ENCODE results near the gene UNC5B. TPM values are rescaled to one million over a fixed set of nuclear protein-coding genes. Genes with fewer than 3 reads are reported as not detected.
A peak's percentile ranks its signal among the peaks of the same experiment; 100 is the strongest.

The UNC5B gene
- total RNA-seq, 2 donors from 2014 or later: 0.08 TPM; not detected in 1

DNA sequence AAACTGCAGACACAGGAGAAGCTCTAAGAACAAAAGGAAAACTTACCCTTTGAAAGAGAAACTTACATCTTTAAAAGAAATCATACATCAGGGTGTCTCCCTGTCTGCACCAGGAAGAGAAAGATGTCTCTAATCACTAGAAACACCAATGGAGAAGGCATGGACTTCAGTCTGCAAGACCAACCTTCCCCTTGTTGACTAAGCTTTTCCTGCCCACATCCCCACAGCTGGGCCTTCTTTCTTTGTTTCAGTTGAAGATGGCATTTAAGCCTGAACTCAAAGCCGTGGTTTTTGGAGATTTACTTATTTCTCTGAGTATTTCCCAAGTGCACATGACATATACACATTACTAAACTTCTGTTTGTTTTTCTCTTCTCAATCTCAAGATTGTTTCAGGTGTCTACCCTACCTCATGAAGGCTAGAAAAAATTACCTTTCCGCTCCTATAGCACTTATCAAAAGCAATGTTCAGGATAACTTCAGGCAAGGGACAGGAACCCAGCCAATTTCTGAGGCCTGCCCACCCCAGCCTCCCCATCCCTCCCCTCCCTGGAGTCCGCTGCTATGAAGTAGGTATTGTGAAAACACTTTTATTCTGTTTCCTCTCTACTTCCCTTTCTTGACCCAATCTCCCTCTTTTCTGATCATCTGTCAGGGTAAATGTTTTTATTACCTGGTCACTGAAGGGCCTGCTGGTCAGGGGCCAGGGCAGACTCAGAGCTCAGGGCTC lies 103.9 kb downstream of the UNC5B start:
- Mint-ChIP-seq H3K27me3 (peaks cover 14 to 17% of the 10 kb centered on the region in 2 donors), H3K4me3 (no peak overlapping the region), H3K4me1 (ENCODE audit: low read depth in 2 of 2) (peaks cover 5 to 7% of the 10 kb centered on the region in 2 donors), H3K36me3 (no peaks in the 10 kb centered on the region), H3K9me3 (no peaks in the 10 kb centered on the region), H3K27ac (no peak overlapping the region)
- DNase-seq (ENCODE audit: low spot score) (no peak), ATAC-seq (no peak)

DNA sequence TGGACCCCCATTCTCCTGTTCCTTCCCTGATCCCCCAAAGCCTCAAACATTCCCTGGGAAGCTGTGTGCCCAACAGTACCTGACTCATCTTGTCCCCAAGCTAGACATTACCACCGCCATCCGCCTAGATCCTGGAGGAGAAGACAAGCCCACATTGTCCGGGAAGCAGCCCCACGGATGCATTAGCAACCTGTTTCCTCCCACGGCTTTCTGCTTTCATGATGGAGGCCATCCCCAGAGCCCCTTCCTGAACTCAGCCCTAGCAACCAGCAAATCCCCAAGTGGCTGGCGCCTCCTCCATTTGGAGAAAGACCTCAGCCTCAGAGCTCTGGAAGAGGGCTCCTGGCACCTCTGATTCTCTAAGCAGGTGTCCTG lies 104.4 kb downstream of the UNC5B start:
- peaks cover 11 to 14% of the 10 kb centered on the region in 2 donors for H3K27me3 Mint-ChIP-seq
- no peaks in the 10 kb centered on the region for H3K36me3 Mint-ChIP-seq
- ATAC-seq (no peak), DNase-seq (ENCODE audit: low spot score) (no peak)
- peaks cover 5 to 7% of the 10 kb centered on the region in 2 donors for H3K4me1 Mint-ChIP-seq (ENCODE audit: low read depth in 2 of 2)
- H3K4me3 Mint-ChIP-seq: no peak overlapping the region
- no peak overlapping the region for H3K27ac Mint-ChIP-seq
- no peaks in the 10 kb centered on the region for H3K9me3 Mint-ChIP-seq

DNA sequence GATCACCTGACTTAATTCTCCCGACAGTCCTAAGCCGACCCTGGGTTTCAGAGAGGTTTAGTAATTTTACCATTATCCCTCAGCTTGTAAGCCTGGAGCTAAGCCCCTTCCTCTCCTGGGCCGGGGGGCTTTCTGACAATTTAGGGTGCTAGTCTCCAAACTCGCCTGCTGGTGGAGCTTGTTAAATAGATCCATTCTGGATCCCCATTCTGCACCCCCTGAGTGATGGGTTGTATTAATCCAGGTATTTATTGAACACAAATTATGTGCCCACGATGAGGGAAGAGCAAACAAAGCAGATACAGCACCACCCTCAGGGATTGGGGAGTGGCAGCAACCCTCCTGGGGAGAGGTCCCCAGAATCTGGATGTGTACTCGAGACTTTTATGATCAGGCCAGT lies 105.4 kb downstream of the UNC5B start:
- no peaks in the 10 kb centered on the region for H3K36me3 Mint-ChIP-seq
- ATAC-seq: no peak
- H3K9me3 Mint-ChIP-seq: no peaks in the 10 kb centered on the region
- H3K27me3 Mint-ChIP-seq: peaks cover 9 to 10% of the 10 kb centered on the region in 2 donors
- no peak overlapping the region for H3K27ac Mint-ChIP-seq
- H3K4me1 Mint-ChIP-seq (ENCODE audit: low read depth in 2 of 2): peaks cover 5 to 7% of the 10 kb centered on the region in 2 donors
- H3K4me3 Mint-ChIP-seq: peak overlapping the region; percentile 22
- DNase-seq (ENCODE audit: low spot score): no peak

DNA sequence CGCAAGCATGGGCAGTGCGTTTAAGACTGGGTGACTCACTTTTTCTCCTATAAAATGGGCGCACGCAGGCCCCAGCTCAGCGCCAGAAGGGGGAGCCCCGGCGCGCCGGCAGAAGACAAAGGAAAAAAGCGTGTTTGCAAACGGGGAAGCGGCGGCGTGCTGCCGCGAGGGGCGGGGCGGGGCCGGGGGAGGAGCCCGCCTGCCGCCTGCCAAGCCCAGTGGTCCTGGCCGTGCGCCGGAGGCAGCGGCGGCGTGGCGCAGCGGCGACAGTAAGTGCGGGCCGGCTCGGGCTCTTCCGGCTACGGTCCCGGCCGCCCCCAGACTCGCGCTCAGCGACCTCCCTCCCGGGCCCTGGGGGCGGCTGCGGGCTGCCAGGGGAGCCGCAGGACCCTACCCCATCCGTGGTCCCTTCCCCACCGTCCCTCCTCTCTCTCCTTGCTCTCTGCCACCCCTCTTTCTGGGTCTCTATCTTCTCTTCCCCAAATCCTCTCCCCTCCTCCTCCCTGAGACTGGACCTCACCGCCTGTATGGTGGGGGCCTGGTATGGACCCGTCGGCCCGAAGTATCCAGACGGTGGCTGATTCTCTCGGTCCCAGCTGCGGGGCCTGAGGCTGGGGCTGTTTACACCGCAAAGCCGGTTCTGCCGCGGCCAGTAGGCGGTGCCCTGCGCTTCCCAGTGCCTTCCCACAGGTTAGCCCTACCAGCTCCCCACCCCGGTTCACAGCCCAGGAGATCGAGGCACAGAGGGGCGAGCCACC lies 106.9 kb downstream of the UNC5B start, which contains the start of gene SLC29A3:
Gene SLC29A3, plus strand, starts transcription at position 218 of the 758 bp plus-strand sequence. Its CDS starts 51 bp downstream, at position 269.
- Mint-ChIP-seq H3K4me1 (ENCODE audit: low read depth in 2 of 2) (peaks cover 11% of the 10 kb centered on the region in 2 donors), H3K27me3 (no peaks in the 10 kb centered on the region), H3K9me3 (no peaks in the 10 kb centered on the region), H3K4me3 (peak within 1 kb of the TSS; percentile 97), H3K27ac (peak within 1 kb of the TSS; percentile 43 to 66), H3K36me3 (peaks cover 7% of the 10 kb centered on the region)
- DNase-seq (ENCODE audit: low spot score) (peak; percentile 88), ATAC-seq (peak; percentile 95 to 96)

DNA sequence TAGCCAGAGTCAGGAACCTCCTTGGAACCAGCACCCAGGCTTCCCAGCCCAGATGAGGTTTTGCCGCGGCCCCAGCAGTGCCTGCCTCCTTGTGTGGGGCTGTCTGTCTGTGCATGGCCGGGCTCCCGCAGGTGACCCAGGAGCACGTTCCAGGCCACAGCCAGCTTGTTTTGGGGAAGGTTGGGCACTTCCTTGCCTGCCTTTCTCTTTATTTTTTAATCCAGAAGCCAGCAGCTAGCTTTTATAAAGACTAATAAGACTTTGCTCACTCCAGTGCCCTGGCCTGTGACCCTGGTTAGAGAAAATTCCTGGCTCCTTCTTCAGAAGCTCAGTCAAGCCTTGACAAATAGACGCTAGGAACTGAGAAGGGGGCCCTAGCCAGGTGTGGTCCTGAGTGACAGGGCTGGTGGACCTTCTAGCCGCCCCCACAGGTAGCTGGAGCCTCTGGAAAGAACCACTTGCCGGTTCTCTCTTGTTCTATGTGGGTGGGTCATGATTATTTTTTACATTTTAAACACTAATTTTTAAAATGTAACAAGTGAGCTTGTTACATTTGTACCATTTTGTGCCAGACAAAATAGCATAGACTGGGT lies 107.5 kb downstream of the UNC5B start:
- peak overlapping the region; percentile 97 for H3K4me3 Mint-ChIP-seq
- DNase-seq (ENCODE audit: low spot score) (no peak), ATAC-seq (no peak)
- H3K9me3 Mint-ChIP-seq: no peaks in the 10 kb centered on the region
- H3K27me3 Mint-ChIP-seq: no peaks in the 10 kb centered on the region
- peaks cover 7% of the 10 kb centered on the region for H3K36me3 Mint-ChIP-seq
- peaks cover 11% of the 10 kb centered on the region in 2 donors for H3K4me1 Mint-ChIP-seq (ENCODE audit: low read depth in 2 of 2)
- peak overlapping the region; percentile 43 to 66 for H3K27ac Mint-ChIP-seq

DNA sequence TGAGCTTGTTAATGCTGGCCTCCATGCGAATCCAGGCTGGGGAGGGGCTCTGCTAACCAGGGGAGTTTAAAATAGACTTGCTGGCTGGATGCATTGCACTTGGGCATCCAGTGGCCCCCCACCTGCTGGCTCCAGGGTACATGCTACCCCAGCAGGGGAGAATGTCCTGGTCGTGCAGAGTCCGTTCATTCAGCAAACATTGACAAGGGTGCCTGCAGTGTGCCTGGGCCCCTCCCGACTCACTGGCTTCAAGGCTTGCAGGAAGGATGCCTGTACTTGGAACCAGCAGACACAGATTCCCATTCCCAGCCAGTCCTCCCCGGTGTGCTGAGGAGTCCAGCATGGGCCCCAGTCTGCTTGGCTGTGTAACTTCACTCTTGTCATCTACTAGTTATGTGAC lies 108.2 kb downstream of the UNC5B start:
- H3K36me3 Mint-ChIP-seq: peaks cover 7% of the 10 kb centered on the region
- no peaks in the 10 kb centered on the region for H3K27me3 Mint-ChIP-seq
- peak overlapping the region; percentile 97 for H3K4me3 Mint-ChIP-seq
- no peaks in the 10 kb centered on the region for H3K9me3 Mint-ChIP-seq
- no peak for ATAC-seq
- H3K4me1 Mint-ChIP-seq (ENCODE audit: low read depth in 2 of 2): peaks cover 11% of the 10 kb centered on the region in 2 donors
- DNase-seq (ENCODE audit: low spot score): no peak
- H3K27ac Mint-ChIP-seq: peak overlapping the region in 1 of 2 donors; percentile 43

DNA sequence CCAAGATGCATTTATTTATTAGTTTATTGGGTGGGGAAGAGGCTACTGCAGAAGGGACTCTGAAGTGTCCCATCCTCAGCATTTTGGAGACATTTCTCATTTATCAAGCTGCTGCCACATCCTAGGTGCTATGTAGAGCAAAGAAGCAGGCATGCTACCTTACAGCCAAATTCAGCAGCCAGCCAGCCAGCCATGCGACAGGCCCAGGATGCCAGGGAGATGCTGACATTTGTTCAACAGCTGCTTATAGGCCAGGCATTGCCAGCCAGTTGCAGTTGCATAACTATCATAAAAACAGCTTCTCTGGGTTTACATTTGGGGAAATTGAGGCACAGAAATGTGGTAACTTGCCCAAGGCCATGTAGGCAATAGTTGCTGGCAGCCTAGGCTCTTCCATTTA lies 109.0 kb downstream of the UNC5B start:
- Mint-ChIP-seq H3K9me3 (no peaks in the 10 kb centered on the region), H3K4me3 (no peak overlapping the region), H3K27me3 (no peaks in the 10 kb centered on the region), H3K4me1 (ENCODE audit: low read depth in 2 of 2) (peaks cover 11% of the 10 kb centered on the region in 2 donors), H3K36me3 (peaks cover 7% of the 10 kb centered on the region), H3K27ac (no peak overlapping the region)
- ATAC-seq: no peak
- DNase-seq (ENCODE audit: low spot score): no peak

DNA sequence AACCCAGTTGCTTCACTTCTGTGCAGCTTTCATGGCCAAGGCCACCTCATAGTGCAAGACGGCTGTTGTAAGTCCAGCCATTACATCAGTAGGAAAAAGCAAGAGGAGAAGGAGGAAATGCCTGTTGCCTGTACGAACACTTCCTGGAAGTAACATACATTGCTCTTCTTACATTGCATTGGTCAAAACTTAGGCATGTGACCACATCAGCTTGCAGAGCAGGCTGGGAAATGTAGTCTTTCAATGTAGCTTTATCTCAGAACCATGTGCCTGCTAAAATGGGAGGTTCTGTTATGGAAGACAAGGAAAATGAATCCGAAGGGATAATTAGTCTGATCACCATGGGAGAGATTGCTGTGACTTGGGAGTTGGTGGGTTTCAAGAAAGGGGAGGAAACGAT lies 111.0 kb downstream of the UNC5B start:
- H3K36me3 Mint-ChIP-seq: peaks cover 7% of the 10 kb centered on the region
- no peak overlapping the region for H3K4me3 Mint-ChIP-seq
- no peak overlapping the region for H3K27ac Mint-ChIP-seq
- H3K27me3 Mint-ChIP-seq: no peaks in the 10 kb centered on the region
- peaks cover 11% of the 10 kb centered on the region in 2 donors for H3K4me1 Mint-ChIP-seq (ENCODE audit: low read depth in 2 of 2)
- no peak for DNase-seq (ENCODE audit: low spot score)
- no peaks in the 10 kb centered on the region for H3K9me3 Mint-ChIP-seq
- no peak for ATAC-seq

DNA sequence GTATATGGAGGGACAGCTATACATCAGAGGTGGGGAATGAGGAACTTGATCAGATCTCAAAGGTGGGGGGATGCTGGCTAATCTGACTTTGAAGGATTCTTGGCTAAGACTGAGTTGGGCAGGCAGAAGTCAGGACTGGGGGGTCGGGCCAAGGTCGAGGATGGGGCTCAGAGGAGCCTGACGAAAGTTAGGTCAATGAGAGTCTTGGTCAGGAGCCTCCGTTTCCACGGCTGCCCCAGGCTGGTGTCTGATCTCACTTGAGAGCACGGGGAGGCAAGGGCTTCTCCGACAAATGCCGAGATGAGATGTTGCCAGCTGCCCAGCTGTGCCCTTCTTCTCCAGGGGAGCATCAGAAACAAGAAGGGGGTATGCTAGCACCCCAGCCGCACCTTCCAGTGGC lies 112.4 kb downstream of the UNC5B start:
- Mint-ChIP-seq H3K4me1 (ENCODE audit: low read depth in 2 of 2) (peaks cover 6 to 8% of the 10 kb centered on the region in 2 donors), H3K27ac (no peak overlapping the region), H3K4me3 (no peak overlapping the region), H3K27me3 (no peaks in the 10 kb centered on the region), H3K9me3 (no peaks in the 10 kb centered on the region), H3K36me3 (peaks cover 7% of the 10 kb centered on the region)
- ATAC-seq (no peak), DNase-seq (ENCODE audit: low spot score) (no peak)

DNA sequence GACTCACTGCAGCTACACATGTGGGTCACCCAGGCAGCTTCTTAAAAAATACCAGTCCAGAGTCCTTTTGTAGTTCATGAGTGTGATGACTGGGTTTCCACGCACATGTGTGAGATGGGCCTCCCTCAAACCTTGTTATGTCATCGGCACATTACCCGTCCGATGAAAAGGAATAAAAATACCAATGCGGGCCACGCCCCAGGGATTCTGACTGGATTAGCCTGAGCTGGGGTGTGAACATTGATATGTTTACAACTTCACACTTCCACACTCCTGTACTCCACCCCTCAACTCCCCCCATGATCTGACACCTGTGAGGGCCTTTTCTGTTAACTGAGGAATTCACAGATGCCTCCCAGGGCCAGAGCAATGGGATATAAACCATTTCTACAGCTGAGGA lies 112.9 kb downstream of the UNC5B start:
- H3K4me1 Mint-ChIP-seq (ENCODE audit: low read depth in 2 of 2): peaks cover 6 to 7% of the 10 kb centered on the region in 2 donors
- no peaks in the 10 kb centered on the region for H3K9me3 Mint-ChIP-seq
- no peak overlapping the region for H3K4me3 Mint-ChIP-seq
- H3K27me3 Mint-ChIP-seq: no peaks in the 10 kb centered on the region
- peaks cover 7% of the 10 kb centered on the region for H3K36me3 Mint-ChIP-seq
- H3K27ac Mint-ChIP-seq: no peak overlapping the region
- DNase-seq (ENCODE audit: low spot score): no peak
- no peak for ATAC-seq

DNA sequence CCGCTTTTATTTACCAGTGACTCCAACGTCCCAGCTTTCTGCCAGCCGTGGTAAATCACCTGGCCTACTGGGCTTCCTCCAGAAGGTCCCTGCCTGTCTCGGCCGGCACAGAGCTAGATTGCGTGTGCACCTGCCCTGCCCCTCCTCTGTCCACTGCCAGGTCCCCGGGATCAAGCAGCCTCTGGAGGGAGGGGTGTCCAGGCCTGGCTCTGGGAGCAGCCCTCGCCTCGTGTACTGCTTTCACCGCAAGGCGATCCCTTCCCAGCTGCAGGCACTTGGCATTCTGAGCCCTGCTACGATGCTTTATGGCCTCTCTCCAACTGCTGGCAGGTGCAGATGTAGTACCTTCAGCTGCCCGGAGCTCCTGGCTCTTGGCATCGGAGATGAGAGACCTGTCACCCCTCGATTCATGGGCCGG lies 114.1 kb downstream of the UNC5B start:
- DNase-seq (ENCODE audit: low spot score) (no peak), ATAC-seq (no peak)
- H3K4me1 Mint-ChIP-seq (ENCODE audit: low read depth in 2 of 2): peaks cover 5 to 6% of the 10 kb centered on the region in 2 donors
- H3K36me3 Mint-ChIP-seq: peaks cover 7% of the 10 kb centered on the region
- no peak overlapping the region for H3K4me3 Mint-ChIP-seq
- no peak overlapping the region for H3K27ac Mint-ChIP-seq
- H3K27me3 Mint-ChIP-seq: no peaks in the 10 kb centered on the region
- no peaks in the 10 kb centered on the region for H3K9me3 Mint-ChIP-seq

DNA sequence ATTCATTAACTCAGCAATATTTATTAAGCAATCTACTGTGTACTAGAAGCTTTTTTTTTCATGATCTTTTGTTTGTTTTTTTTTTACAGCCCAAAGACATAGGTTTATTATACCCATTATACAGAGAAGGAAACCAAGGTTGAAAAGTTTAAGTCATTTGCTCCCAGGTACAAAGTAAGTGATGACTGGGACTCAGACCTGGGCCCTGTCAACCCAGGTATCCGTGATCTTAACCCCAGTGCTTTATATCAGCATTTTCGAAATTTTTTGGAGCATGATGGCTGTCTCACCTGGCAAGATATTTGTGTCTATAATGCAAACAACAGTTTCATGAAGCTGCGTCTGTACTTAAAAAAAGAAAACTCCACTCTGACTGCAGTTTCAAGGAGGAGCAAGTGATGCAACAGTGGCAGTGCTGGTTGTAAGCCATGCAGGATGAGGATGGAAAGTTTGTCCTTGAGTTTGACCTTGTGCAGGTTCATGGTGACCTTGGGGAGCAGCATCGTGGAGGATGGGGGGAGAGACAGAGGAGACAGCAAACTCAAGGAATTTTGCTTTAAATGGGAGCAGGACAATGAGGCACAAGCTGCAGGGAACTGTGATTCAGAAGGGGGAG lies 118.5 kb downstream of the UNC5B start:
- Mint-ChIP-seq H3K27me3 (no peaks in the 10 kb centered on the region), H3K4me1 (ENCODE audit: low read depth in 2 of 2) (peaks cover 0 to 4% of the 10 kb centered on the region in 2 donors), H3K9me3 (no peaks in the 10 kb centered on the region), H3K4me3 (no peak overlapping the region), H3K27ac (no peak overlapping the region), H3K36me3 (no peaks in the 10 kb centered on the region)
- DNase-seq (ENCODE audit: low spot score) (no peak), ATAC-seq (no peak)

DNA sequence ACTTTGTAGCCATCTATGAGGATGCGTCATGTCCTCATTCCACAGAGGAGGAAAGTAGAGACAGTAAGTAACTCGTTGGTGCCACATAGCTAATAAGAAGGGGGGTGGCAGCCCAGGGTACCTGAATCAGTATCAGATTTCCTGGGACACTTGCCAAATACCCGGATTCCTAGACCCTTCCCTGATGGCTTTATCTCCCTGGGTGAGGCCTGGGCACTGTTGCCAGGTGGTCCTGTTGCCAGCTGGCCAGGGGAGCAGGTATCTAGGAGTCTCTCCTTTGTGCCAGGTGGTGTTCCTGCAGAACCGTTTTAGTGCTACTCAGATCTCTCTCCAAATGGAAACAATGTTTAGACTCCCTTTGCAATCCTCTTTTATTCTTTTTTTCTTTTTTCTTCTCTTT lies 119.4 kb downstream of the UNC5B start:
- Mint-ChIP-seq H3K4me1 (ENCODE audit: low read depth in 2 of 2) (peaks cover 0 to 9% of the 10 kb centered on the region in 2 donors), H3K27me3 (no peaks in the 10 kb centered on the region), H3K27ac (no peak overlapping the region), H3K9me3 (no peaks in the 10 kb centered on the region), H3K4me3 (no peak overlapping the region), H3K36me3 (no peaks in the 10 kb centered on the region)
- no peak for DNase-seq (ENCODE audit: low spot score)
- no peak for ATAC-seq

Measured in natural killer cell treated with Interleukin-12 subunit alpha and Interleukin-12 subunit beta and Interleukin-15 and Interleukin-18, amount 100 ng/mL, for 72 hours (primary cell).